Upper lobe of right lung (tissue), 1 donor: ENCODE results near the gene SKI. TPM values are rescaled to one million over a fixed set of nuclear protein-coding genes. Genes with fewer than 3 reads are reported as not detected.
A peak's percentile ranks its signal among the peaks of the same experiment; 100 is the strongest.
"Not testable (repeated sequence)": the region's sequence is repeated elsewhere in the genome, so short reads cannot be mapped to it uniquely, and the experiment has no call there.

Source experiments
- ATAC-seq: fragments of 200-7000 bp; cut with Tn5 transposase; one replicate; pipeline ENCODE4 v1.9.1; 2020; ENCODE audit warnings: mild to moderate bottlenecking, moderate library complexity
- DNase-seq: peaks from one replicate; pipeline ENCODE4 v3.0.0-alpha.2; 2020
- H3K27ac ChIP-seq: fragments of 200-600 bp; one replicate; pipeline ENCODE4 v1.8.0; 2022
- H3K27me3 ChIP-seq: fragments of 200-600 bp; one replicate; pipeline ENCODE4 v1.8.0; 2022; ENCODE audit warnings: mild to moderate bottlenecking
- H3K36me3 ChIP-seq: fragments of 200-600 bp; one replicate; pipeline ENCODE4 v1.8.0; 2022
- H3K4me1 ChIP-seq: fragments of 200-600 bp; one replicate; pipeline ENCODE4 v1.8.0; 2022
- H3K4me3 ChIP-seq: fragments of 200-600 bp; one replicate; pipeline ENCODE4 v1.8.0; 2022; ENCODE audit warnings: mild to moderate bottlenecking
- H3K9me3 ChIP-seq: fragments of 200-600 bp; one replicate; pipeline ENCODE4 v1.8.0; 2022
- CTCF ChIP-seq: fragments of 200-600 bp; IDR thresholded peaks from one replicate; pipeline ENCODE4 v1.8.0; 2022; ENCODE audit warnings: antibody characterized with exemption
- intact Hi-C: fragments of 100-400 bp; cut with DNase I; formaldehyde crosslinking; loops from one replicate; pipeline ENCODE4 v1.11.0; 2022
- total RNA-seq: library from RNA; stranded (reverse); fragmentation: NEBNext Ultra II Directional; extraction: Animal tissue kit (Norgen Biotek cat#: 25700); gene quantifications from one replicate; pipeline ENCODE4 v1.2.1, GENCODE V29; 2021
- donor health status: DM: no; HTN: yes; CAD: no; lungs with severe emphysema.

SKI gene
- total RNA-seq, 1 donor from 2014 or later = 89.6 TPM

GRCh38 chr1:2291577-2291976, 63.5 kb downstream of the SKI start:
- no peaks in the 10 kb centered on the region for H3K36me3 ChIP-seq
- peaks cover 86% of the 10 kb centered on the region for H3K4me1 ChIP-seq
- intact Hi-C loops = no loop called here
- H3K9me3 ChIP-seq = no peaks in the 10 kb centered on the region
- TF ChIP-seq CTCF = no peak
- H3K27ac ChIP-seq = peak overlapping the region; percentile 79
- no peak overlapping the region for H3K4me3 ChIP-seq
- ATAC-seq (no peak), DNase-seq (no peak)
- H3K27me3 ChIP-seq = no peaks in the 10 kb centered on the region

GRCh38 chr1:2292725-2293450, 64.8 kb downstream of the SKI start:
- Histone ChIP-seq H3K9me3 (no peaks in the 10 kb centered on the region), H3K27me3 (no peaks in the 10 kb centered on the region), H3K4me1 (peaks cover 84% of the 10 kb centered on the region), H3K4me3 (no peak overlapping the region), H3K36me3 (no peaks in the 10 kb centered on the region), H3K27ac (no peak overlapping the region)
- ATAC-seq (no peak), DNase-seq (no peak)
- no peak for TF ChIP-seq CTCF
- intact Hi-C loops = no loop called here

GRCh38 chr1:2294033-2294724, 66.1 kb downstream of the SKI start:
- ATAC-seq = no peak
- no peaks in the 10 kb centered on the region for H3K9me3 ChIP-seq
- peaks cover 83% of the 10 kb centered on the region for H3K4me1 ChIP-seq
- intact Hi-C loops = no loop called here
- DNase-seq = no peak
- no peak for TF ChIP-seq CTCF
- H3K27ac ChIP-seq = peak overlapping the region; percentile 8
- H3K4me3 ChIP-seq = no peak overlapping the region
- no peaks in the 10 kb centered on the region for H3K36me3 ChIP-seq
- H3K27me3 ChIP-seq = no peaks in the 10 kb centered on the region

- no peak for TF ChIP-seq CTCF
- intact Hi-C loops = no loop called here
- peaks cover 83% of the 10 kb centered on the region for H3K4me1 ChIP-seq
- H3K27ac ChIP-seq = peak overlapping the region; percentile 8
- DNase-seq = no peak
- H3K9me3 ChIP-seq = no peaks in the 10 kb centered on the region
- no peak for ATAC-seq
- no peak overlapping the region for H3K4me3 ChIP-seq
- H3K36me3 ChIP-seq = no peaks in the 10 kb centered on the region
- H3K27me3 ChIP-seq = no peaks in the 10 kb centered on the region
Measured at GRCh38 chr1:2294725-2295078, 66.6 kb downstream of the SKI start.

- Histone ChIP-seq H3K4me1 (peaks cover 83% of the 10 kb centered on the region), H3K27me3 (no peaks in the 10 kb centered on the region), H3K27ac (no peak overlapping the region), H3K4me3 (no peak overlapping the region), H3K9me3 (no peaks in the 10 kb centered on the region), H3K36me3 (no peaks in the 10 kb centered on the region)
- no peak for DNase-seq
- intact Hi-C loops = no loop called here
- no peak for ATAC-seq
- TF ChIP-seq CTCF = no peak
Measured at GRCh38 chr1:2295526-2295925, 67.4 kb downstream of the SKI start.

GRCh38 chr1:2296211-2296610, 68.1 kb downstream of the SKI start:
- H3K4me1 ChIP-seq = peaks cover 83% of the 10 kb centered on the region
- intact Hi-C loops = not testable (repeated sequence)

More at GRCh38 chr1:2296211-2296610, 68.1 kb downstream of the SKI start:
- H3K27ac ChIP-seq, H3K4me3 ChIP-seq, H3K9me3 ChIP-seq, DNase-seq, H3K27me3 ChIP-seq, ATAC-seq, H3K36me3 ChIP-seq: not testable (repeated sequence)
